ENCODE data around the gene TMEM127.

GRCh38 chr2:96247009-96247408, 18.8 kb downstream of the TMEM127 start:
- TF ChIP-seq ZFX (IDR thresholded peaks at IDR 0.05; ENCODE audit: borderline replicate concordance) (no peak), CTCF (IDR thresholded peaks at IDR 0.05) (no peak)

All from 22Rv1 (cell line).